ENCODE measurements around the gene COA1. TPM values are rescaled to one million over a fixed set of nuclear protein-coding genes. Genes with fewer than 3 reads are reported as not detected.
"Not testable (repeated sequence)": the region's sequence is repeated elsewhere in the genome, so short reads cannot be mapped to it uniquely, and the experiment has no call there.

COA1 gene
- total RNA-seq, 2 donors from 2014 or later = 85.4 to 106 TPM

DNA sequence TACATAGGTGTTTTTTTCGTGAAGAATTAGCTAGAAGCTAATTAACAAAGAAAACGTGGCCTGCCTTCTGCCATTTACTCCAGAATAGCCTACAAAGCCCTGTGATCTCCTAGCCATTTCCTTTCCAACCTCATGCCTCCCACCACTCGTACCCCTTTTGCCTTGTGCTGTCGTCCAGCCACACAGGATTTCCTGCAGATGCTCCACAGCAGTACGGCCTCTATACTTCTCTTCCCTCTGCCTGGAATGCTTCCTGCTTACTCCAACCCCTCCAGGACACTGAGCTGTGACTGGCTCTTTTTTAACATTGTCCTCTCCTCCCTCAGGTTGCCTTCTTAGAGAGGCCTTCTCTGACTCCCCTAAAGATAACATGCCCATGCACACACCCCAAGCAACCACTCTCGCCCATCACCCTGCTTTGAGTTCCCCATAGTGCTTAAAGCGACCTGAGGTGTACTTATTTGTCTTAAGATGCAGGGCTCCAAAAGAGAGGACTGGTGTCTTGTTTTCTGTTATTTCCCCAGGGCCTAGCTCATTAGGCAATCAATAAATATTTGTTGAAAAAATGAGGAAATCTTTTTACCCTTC is 113.7 kb downstream of the COA1 start:
- Mint-ChIP-seq H3K4me3 (no peak overlapping the region), H3K27ac (peak overlapping the region; percentile 36), H3K36me3 (ENCODE audit: insufficient read depth in 2 of 2) (peaks cover 10 to 25% of the 10 kb centered on the region in 2 donors), H3K4me1 (ENCODE audit: low read depth) (peaks cover 57% of the 10 kb centered on the region), H3K9me3 (no peaks in the 10 kb centered on the region), H3K27me3 (ENCODE audit: low read depth) (no peaks in the 10 kb centered on the region)
- ATAC-seq (replicated peaks in 1 of 2) (no peak), DNase-seq (no peak)

DNA sequence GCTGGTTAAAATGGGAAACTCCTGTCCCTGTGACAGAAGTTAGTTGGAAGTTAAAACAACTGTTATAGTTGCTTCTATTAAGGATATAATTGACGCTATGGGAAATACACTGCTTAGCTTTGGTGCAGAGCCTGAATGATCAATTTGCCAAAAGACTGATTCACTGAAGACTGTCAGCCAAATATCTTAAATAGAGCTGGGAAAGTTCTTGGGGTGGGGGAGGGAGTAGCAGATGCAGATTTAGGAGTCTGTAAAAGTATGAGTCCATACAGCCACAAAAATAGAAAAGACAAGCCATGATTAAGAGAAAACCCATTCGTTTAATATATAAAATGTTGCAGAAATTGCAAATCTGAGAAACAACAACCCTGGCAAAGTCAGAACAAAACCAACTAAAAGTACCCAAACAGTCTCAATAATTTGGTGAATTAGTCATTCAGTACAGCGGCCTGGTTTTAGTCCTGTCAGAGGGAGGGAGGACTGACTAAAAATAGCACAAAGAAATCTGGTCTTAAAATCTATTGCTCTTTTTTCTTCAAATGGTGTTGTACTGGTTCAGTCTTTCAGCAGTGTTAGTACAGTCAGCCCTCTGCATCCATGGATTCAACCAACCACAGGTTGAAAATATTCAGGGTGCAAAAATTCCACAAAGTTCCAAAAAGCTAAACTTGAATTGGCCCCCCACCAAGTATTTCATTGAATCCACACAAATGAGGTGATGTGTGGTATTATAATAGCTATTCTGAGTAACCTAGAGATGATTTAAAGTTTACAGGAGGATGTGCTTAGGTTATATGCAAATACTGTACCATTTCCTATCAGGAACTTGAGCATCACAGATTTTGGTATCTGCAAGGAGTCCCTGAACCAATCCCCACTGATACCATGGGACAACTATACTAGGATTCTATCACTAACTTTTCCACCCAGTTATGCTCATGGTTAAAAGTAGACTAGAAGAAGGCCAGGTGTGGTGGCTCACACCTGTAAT is 116.4 kb downstream of the COA1 start:
- Mint-ChIP-seq H3K4me1 (ENCODE audit: low read depth) (peaks cover 76% of the 10 kb centered on the region), H3K27me3 (ENCODE audit: low read depth) (no peaks in the 10 kb centered on the region), H3K27ac (peak overlapping the region; percentile 48), H3K4me3 (peak overlapping the region; percentile 53 to 63), H3K36me3 (ENCODE audit: insufficient read depth in 2 of 2) (peaks cover 21 to 36% of the 10 kb centered on the region in 2 donors), H3K9me3 (no peaks in the 10 kb centered on the region)
- peak; percentile 34 to 39 for DNase-seq
- peak; percentile 90 to 91 for ATAC-seq (replicated peaks in 1 of 2)

DNA sequence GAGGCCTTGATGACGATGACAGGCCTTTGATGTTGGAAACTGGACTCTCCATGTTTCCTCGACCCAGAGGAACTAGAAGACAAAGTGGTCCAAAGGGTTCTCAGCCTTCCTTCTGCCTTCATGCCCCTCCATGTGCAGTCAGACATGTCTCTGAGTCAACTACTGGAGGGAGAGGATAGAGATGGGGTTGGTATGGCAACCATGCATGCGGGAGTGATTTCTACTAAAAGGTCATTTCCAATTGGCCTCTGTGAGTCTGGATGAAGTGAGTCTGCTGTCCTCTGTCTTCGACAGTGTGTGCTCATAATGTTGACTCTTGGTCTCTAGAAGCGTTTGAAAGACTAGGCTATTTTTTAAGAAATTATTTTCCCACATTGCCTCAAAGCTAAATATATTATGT is 117.2 kb downstream of the COA1 start:
- Mint-ChIP-seq H3K36me3 (ENCODE audit: insufficient read depth in 2 of 2) (peaks cover 21 to 36% of the 10 kb centered on the region in 2 donors), H3K9me3 (no peaks in the 10 kb centered on the region), H3K27ac (peak overlapping the region; percentile 48), H3K27me3 (ENCODE audit: low read depth) (no peaks in the 10 kb centered on the region), H3K4me1 (ENCODE audit: low read depth) (peaks cover 76% of the 10 kb centered on the region), H3K4me3 (peak overlapping the region; percentile 22 to 63)
- ATAC-seq (replicated peaks in 1 of 2) (peak; percentile 18 to 26), DNase-seq (no peak)

DNA sequence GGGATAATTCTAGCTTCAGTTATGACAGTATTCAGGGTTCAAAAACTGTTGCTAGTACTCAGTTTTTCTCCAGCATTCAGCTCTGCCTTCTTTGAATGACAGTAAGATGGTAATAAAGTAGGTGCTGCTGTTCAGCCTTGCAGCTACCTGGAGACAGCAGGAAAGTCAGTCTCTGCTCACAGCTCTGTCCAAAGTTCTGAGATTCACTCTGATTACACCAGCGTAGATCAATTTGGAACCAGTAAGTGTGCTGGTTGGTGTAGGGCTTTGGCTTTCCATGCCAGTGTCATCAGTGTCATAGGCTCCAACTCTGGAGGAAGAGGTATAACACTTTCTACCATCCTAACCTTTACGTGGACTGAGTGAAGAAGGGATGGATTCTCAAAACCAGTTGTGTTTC is 120.2 kb downstream of the COA1 start:
- Mint-ChIP-seq H3K27me3 (ENCODE audit: low read depth) (no peaks in the 10 kb centered on the region), H3K36me3 (ENCODE audit: insufficient read depth in 2 of 2) (peaks cover 25 to 36% of the 10 kb centered on the region in 2 donors), H3K4me3 (no peak overlapping the region), H3K4me1 (ENCODE audit: low read depth) (peaks cover 73% of the 10 kb centered on the region), H3K27ac (peak overlapping the region; percentile 87), H3K9me3 (peaks cover 3 to 4% of the 10 kb centered on the region in 2 donors)
- no peak for ATAC-seq (replicated peaks in 1 of 2)
- no peak for DNase-seq

DNA sequence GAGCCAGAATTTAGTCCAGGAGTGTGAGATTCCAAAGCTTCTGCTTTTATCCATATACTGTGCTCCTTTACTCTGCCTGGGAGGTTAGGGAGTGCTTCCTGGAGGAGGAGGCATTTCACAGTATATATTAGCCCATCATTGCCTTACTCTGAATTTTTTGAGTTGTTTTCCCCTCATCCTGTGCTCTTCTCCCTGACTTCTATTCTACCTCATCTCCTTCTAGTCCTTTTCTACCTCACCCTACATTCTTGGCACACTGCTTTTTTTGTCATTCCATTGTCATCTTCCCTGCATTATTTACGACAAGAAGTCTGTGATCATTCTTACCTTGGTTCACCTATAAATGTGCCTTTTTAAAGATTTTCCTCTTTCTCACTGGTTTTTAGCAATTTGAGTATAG is 125.1 kb downstream of the COA1 start:
- Mint-ChIP-seq H3K36me3 (ENCODE audit: insufficient read depth in 2 of 2) (peaks cover 19 to 25% of the 10 kb centered on the region in 2 donors), H3K4me3 (no peak overlapping the region), H3K9me3 (peaks cover 3 to 4% of the 10 kb centered on the region in 2 donors), H3K27me3 (ENCODE audit: low read depth) (no peaks in the 10 kb centered on the region), H3K4me1 (ENCODE audit: low read depth) (peaks cover 44% of the 10 kb centered on the region), H3K27ac (peak overlapping the region; percentile 51)
- ATAC-seq (replicated peaks in 1 of 2) (no peak), DNase-seq (no peak)

DNA sequence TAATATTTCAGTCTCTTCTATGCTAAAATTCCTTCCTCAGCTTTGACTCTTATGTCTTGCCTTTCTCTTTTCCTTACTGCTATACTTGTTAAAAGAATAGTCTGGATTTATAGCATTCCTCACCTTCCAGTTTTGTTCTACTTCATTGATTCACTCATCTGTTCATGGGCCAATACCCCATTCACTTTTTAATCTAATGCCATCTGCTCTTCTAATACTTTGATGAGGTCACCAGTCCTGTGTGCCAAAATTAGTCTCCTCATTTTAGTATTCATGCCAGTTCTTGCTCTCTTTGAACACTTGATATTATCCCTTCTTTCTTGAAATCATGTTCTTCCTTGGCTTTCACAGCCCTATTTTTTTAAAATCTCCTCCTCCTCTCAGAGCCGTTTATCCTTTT is 127.1 kb downstream of the COA1 start:
- Mint-ChIP-seq H3K36me3 (ENCODE audit: insufficient read depth in 2 of 2) (peaks cover 11 to 23% of the 10 kb centered on the region in 2 donors), H3K27me3 (ENCODE audit: low read depth) (no peaks in the 10 kb centered on the region), H3K4me1 (ENCODE audit: low read depth) (peaks cover 49% of the 10 kb centered on the region), H3K27ac (no peak overlapping the region), H3K4me3 (no peak overlapping the region), H3K9me3 (peaks cover 3 to 4% of the 10 kb centered on the region in 2 donors)
- ATAC-seq (replicated peaks in 1 of 2) (no peak), DNase-seq (no peak)

DNA sequence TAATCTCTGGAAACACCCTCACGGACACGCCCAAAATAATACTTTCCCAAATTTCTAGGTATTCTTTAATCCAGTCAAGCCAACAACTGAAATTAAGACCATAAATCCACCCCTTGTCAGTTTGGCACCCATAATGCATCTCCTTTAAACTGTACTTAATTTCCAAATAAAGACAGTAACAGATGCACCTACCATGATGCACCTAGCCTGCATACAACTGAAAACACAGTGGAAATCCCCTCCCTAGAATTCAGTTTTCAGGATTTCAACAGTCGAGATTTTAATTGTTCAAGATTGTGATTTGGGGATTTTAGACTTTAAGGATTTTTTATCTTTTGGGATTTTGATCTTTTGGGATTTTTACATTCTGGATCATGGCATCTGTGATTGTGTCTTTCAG is 129.3 kb downstream of the COA1 start:
- ATAC-seq (replicated peaks in 1 of 2) (no peak), DNase-seq (no peak)
- peak overlapping the region; percentile 34 for H3K27ac Mint-ChIP-seq
- no peaks in the 10 kb centered on the region for H3K27me3 Mint-ChIP-seq (ENCODE audit: low read depth)
- peaks cover 3 to 4% of the 10 kb centered on the region in 2 donors for H3K9me3 Mint-ChIP-seq
- H3K4me1 Mint-ChIP-seq (ENCODE audit: low read depth) = peaks cover 59% of the 10 kb centered on the region
- H3K36me3 Mint-ChIP-seq (ENCODE audit: insufficient read depth in 2 of 2) = peaks cover 8 to 20% of the 10 kb centered on the region in 2 donors
- peak overlapping the region in 1 of 2 donors; percentile 36 for H3K4me3 Mint-ChIP-seq

DNA sequence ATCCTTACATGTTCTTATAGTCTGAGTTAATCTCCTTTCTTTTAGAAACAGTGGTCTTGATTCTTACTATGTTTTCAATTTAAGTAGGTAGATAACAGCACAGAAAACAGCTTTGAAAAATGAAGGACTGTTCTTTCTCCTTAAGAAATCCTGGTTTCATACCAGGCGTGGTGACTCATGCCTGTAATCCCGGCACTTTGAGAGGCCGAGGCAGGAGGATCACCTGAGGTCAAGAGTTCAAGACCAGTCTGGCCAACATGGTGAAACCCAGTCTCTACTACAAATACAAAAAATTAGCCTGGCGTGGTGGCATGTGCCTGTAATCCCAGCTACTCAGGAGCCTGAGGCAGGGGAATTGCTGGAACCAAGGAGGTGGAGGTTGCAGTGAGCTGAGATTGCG is 132.9 kb downstream of the COA1 start:
- not testable (repeated sequence) for H3K9me3 Mint-ChIP-seq; H3K4me3 Mint-ChIP-seq; H3K27ac Mint-ChIP-seq; DNase-seq; ATAC-seq (replicated peaks in 1 of 2); H3K27me3 Mint-ChIP-seq (ENCODE audit: low read depth)
- H3K4me1 Mint-ChIP-seq (ENCODE audit: low read depth) = peaks cover 86% of the 10 kb centered on the region
- H3K36me3 Mint-ChIP-seq (ENCODE audit: insufficient read depth in 2 of 2) = peaks cover 7 to 11% of the 10 kb centered on the region in 2 donors

DNA sequence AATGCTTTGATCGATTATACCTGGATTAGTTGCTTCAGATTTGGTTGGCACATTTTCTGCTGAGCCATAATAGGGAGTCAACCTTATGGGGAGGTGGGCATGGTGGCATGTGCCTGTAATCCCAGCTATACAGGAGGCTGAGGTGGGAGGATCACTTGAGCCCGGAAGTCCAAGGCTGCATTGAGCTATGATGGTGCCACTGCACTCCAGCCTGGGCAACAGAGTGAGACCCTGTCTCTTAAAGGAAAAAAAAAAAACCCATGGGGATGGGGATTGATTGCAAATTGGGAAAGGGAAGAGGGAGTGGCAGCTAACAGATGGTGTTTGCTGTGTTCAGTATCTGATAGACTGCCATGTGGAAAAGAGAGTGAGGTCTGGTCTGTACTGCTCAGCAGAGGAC is 135.3 kb downstream of the COA1 start:
- Mint-ChIP-seq H3K36me3 (ENCODE audit: insufficient read depth in 2 of 2) (peaks cover 5 to 11% of the 10 kb centered on the region in 2 donors), H3K27me3 (ENCODE audit: low read depth) (no peaks in the 10 kb centered on the region), H3K4me1 (ENCODE audit: low read depth) (peaks cover 98% of the 10 kb centered on the region), H3K4me3 (peak overlapping the region; percentile 78 to 79), H3K27ac (peak overlapping the region; percentile 90), H3K9me3 (peaks cover 0 to 2% of the 10 kb centered on the region in 2 donors)
- DNase-seq (no peak), ATAC-seq (replicated peaks in 1 of 2) (no peak)

DNA sequence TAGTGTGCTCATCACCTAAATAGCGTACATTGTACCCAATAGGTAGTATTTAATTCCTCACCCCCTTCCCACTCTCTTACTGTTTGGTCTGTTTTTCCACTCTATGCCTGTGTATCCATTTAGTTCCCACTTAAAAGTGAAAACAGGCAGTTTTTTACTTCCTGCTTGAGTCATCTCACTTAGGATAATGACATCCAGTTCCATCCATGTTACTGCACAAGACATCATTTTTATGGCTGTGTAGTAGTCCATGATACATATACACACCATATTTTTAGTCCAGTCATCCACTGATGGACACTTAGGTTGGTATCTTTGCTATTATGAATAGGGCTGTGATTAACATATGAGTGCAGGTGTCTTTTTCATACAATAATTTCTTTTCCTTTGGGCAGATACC is 136.3 kb downstream of the COA1 start:
- Mint-ChIP-seq H3K27me3 (ENCODE audit: low read depth) (no peaks in the 10 kb centered on the region), H3K27ac (peak overlapping the region; percentile 49)

DNA sequence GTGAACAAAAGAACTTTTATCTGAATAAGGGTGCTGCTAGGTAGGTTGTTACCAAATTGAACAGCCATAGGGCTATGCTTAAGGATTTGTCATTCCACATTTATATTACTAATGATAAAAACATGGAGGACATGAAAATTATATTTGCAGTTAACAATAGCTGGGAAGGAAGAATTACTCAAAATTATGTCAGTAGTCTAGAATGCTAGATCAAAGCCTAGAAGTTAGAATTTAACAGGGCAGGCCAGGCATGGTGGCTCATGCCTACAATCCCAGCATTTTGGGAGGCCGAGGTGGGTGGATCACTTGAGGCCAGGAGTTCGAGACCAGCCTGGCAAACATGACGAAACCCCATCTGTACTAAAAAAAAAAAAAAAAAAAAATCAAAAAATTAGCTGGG is 137.0 kb downstream of the COA1 start:
- peaks cover 97% of the 10 kb centered on the region for H3K4me1 Mint-ChIP-seq (ENCODE audit: low read depth)
- peaks cover 4 to 5% of the 10 kb centered on the region in 2 donors for H3K36me3 Mint-ChIP-seq (ENCODE audit: insufficient read depth in 2 of 2)
- no peak for DNase-seq
- peak overlapping the region; percentile 94 for H3K27ac Mint-ChIP-seq
- H3K9me3 Mint-ChIP-seq = peaks cover 0 to 2% of the 10 kb centered on the region in 2 donors
- ATAC-seq (replicated peaks in 1 of 2) = no peak
- peak overlapping the region; percentile 60 to 76 for H3K4me3 Mint-ChIP-seq
- H3K27me3 Mint-ChIP-seq (ENCODE audit: low read depth) = no peaks in the 10 kb centered on the region

More for the DNA sequence above, 136.3 kb downstream of the COA1 start:
- no peak for DNase-seq
- Mint-ChIP-seq H3K9me3 (peaks cover 0 to 2% of the 10 kb centered on the region in 2 donors), H3K4me1 (ENCODE audit: low read depth) (peaks cover 98% of the 10 kb centered on the region), H3K4me3 (peak overlapping the region; percentile 25 to 78), H3K36me3 (ENCODE audit: insufficient read depth in 2 of 2) (peaks cover 4 to 7% of the 10 kb centered on the region in 2 donors)
- no peak for ATAC-seq (replicated peaks in 1 of 2)

DNA sequence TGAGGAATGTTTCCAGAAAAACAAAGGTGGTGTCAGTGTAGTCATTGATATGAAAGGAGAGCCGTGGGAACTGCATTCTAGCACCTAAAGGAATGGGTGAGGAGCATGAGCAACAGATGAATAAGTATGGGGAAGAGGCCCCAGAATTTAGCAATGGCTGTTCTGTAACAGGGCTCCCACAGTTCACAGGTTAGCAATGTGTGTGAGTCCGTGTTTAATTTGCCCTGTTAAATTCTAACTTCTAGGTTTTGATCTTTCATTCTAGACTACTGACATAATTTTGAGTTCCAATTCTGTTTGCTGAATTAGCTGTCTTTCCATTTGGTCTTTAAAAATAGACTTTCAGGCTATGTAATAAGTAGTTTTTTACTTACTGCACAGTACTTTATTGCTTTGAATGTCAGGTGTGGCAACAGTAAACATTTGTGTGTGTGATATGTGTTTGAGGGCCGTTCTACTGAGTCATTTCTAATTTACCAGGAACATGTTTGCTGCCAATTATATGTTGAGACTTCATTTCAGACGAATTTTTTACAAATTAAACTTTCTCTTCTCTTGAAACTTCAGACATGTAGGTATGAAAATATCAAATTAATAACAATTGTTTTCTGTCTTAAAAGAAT is 137.7 kb downstream of the COA1 start:
- Mint-ChIP-seq H3K4me1 (ENCODE audit: low read depth) (peaks cover 95% of the 10 kb centered on the region), H3K36me3 (ENCODE audit: insufficient read depth in 2 of 2) (peaks cover 3 to 4% of the 10 kb centered on the region in 2 donors), H3K9me3 (peaks cover 0 to 2% of the 10 kb centered on the region in 2 donors), H3K27ac (peak overlapping the region; percentile 94), H3K27me3 (ENCODE audit: low read depth) (no peaks in the 10 kb centered on the region), H3K4me3 (peak overlapping the region; percentile 60 to 76)
- DNase-seq (no peak), ATAC-seq (replicated peaks in 1 of 2) (peak; percentile 41 to 45)
